HG02759 (cell line): ENCODE data around the gene ARL15.

Source experiments
- ATAC-seq: cut with Tn5 transposase; IDR thresholded peaks from one replicate; pipeline ENCODE4 v1.9.1; 2021; ENCODE audit warnings: mild to moderate bottlenecking, moderate library complexity; ENCODE audit not compliant: unreplicated experiment

ARL15 gene

DNA sequence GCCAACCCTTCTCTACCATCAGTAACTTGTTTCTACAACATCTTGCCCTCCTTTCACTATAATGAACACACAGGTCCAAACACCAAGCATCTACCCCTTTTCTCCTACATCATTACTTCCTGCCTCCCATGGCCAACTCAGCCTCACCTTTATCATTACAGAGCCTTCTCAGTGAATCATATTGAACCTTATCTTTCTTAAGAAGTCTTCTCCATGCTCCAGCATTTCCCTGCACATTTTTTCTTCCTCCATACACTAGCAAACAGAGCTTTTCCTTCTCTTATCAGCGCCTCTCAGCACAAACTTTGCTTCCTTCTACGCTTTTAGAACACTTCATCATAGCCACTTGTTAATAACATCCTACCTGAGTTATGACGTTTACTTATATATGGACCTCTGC, 148.2 kb downstream of the ARL15 start:
- no peak for ATAC-seq

- ATAC-seq = no peak
These were observed 150.0 kb downstream of the ARL15 start for GRCh38 chr5:54160329-54160728.

DNA sequence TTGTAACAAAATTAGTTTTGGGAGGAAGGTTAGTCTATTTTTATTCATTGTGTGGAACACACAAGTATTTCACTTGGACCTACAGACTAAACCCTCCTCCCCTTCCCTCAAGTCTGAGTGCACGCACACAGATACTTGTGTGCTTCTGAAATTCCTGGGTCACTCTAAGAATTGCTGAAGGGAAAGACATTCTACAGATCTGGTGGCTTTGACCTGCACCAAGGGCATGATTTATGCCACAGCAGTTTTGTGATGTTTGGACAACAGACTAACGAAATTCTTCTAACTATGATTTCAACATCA, 150.5 kb downstream of the ARL15 start:
- no peak for ATAC-seq

- ATAC-seq = peak; percentile 60
These were observed 151.1 kb downstream of the ARL15 start for GRCh38 chr5:54159153-54159892.

- no peak for ATAC-seq
These were observed 153.8 kb downstream of the ARL15 start for GRCh38 chr5:54156577-54156976.

DNA sequence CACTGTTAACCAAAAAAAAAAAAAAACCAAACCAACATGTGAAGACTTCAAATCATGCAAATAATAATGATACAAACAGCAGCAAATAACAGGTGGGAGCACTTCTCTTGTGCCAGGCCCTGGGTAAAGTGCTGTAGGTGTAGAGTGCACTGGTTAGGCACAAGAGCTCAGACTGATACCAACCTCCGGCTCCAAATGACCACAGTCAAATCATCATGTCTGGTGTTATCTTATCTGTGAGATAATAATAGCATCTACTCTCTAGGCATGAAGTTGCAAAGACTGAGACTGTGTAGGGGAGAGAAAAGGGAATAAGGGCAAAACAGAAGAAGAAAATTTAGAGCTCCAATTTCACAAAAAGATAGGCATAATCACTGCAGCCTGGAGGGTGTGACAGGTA, 159.5 kb downstream of the ARL15 start:
- no peak for ATAC-seq

DNA sequence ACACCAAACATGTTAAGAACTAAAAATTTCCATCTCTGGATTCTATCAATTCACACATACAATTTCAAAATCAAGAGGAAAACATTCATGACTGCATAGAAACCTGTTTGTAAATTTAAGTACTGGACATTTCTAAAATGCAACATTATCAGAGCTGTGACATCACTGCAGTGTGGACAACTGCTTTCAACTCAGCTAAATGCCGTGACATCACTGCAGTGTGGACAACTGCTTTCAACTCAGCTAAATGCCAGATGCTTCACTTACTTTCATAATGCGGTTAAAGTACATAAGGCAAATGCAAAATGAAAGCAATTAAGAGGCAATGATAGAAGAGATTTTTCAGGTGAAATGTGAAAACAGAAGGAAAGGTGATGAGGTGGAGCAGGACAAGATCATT, 161.5 kb downstream of the ARL15 start:
- no peak for ATAC-seq

GRCh38 chr5:54148067-54148845, 162.1 kb downstream of the ARL15 start:
- ATAC-seq = no peak

- ATAC-seq = no peak
These were observed 163.5 kb downstream of the ARL15 start for GRCh38 chr5:54146916-54147315.

DNA sequence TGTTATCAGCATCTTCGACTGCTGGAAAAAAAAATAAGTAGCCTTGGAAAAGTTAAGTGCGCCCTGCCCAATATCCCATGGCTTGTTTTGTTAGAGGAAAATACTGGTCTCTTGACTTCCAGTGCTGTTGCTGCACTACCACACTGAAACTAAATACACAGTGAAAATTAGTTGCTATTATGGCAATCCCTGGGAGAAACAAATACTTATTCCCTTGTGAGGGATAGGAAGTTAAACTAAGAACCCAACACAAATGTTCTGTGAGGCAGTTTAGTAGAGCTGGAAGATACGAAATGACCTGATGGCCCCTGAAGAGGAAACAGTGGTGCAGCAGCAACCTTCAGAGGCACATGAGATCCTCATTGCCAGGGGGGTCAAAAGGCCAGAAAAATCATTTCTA, 164.0 kb downstream of the ARL15 start:
- no peak for ATAC-seq

DNA sequence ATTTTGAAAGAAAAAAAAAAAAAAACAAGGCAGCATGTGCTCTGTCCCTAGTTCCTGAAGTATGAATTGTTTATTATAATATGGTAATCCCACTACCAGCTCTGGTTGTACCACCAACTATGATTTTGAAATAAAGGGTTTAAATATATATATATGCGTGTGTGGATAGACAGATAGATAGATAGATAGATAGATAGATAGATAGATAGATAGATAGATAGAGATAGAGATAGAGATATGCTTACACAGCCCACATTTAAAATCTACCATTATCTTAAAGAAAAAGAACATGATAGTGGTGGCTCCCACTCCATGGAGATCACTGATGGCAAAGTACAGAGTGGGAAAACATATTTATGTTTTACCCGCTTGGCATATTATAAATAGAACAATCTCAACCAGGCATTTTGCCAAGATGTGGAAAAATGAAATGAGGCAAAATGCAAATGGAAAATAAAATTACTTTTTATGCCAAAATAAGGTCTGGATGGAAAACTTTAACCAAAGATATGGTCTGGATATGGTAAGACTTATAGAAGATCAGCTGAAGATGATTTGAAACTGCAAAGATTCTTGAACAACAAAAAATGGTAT, 170.0 kb downstream of the ARL15 start:
- ATAC-seq = no peak

DNA sequence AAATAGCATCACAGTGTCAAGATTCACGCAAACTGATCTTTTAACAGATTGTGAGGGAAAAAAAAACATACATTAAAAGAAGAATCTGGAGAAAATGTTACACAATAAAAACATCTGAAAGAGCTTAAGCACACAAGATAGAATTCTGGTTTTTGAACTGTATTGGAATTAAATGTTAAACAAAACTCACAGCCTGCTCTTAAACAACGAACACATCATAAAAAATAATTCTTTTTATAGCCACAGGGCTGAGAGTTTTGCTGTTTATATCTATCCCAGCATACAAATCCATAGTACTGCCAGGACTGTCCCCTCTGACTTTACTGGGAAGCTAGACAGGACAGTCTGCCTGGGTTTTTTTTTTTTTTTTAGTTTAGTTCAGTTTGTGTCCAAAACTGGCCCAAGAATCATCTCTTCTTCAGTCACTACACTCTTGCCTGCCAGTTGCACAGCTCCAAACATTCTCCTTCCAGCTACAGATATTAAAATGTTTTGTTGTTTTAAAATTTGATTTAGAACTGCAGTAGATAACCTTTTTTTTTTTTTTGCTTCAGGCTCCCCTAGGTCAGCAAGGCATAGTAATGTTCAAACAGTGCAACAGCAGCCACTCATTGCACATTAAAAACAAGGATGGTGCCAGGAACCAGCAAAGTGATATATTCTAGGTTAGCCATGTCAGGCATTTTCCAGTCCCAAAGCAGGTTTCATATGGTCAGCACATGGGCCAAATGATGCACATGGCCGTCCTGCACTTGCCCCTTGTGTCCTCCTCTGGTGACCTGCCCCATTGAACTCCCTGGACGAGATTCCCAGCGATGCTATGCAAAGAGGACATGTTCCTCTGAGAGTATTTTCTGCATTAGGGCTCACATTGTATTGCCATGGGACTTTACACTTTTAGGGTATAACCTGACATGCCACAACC, 173.6 kb downstream of the ARL15 start:
- no peak for ATAC-seq

GRCh38 chr5:54135042-54135441, 175.3 kb downstream of the ARL15 start:
- ATAC-seq = no peak

DNA sequence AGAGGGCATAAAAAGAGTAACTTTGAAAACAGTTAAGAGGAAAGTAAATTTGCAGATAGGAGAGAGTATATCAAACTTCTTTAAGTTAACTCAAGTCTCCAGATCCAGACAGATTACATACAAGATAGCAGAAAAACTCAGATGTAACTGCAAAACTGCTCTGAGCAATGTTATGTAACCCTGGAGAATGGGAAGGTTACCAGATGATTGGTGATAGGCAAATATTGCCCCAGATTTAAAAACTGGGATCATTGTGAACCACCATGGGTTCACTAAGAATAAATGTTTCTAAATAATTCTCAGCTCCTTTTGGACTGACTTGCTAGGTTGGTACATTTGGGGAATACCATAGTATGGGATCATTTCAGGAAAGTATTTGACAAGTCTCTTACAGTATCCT, 176.5 kb downstream of the ARL15 start:
- ATAC-seq = no peak

DNA sequence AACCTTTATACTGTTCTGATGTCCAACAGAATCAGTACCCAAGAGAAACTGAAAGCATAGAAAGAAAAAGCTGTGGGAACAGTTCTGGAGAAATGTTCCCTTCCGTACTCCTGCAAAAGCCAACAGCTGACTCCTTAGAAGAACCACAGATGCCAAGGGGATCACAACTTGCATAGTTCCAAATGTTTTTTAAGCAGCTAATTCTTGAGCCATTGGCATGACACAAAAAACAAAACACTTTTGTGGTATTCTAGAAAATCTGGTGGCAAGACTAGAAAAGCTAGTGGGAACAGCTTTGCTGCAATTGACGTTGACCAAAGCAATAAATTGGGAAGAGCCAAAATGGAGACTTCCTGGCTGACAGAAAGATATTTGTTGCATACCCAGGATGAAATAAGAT, 189.9 kb downstream of the ARL15 start:
- ATAC-seq = no peak

DNA sequence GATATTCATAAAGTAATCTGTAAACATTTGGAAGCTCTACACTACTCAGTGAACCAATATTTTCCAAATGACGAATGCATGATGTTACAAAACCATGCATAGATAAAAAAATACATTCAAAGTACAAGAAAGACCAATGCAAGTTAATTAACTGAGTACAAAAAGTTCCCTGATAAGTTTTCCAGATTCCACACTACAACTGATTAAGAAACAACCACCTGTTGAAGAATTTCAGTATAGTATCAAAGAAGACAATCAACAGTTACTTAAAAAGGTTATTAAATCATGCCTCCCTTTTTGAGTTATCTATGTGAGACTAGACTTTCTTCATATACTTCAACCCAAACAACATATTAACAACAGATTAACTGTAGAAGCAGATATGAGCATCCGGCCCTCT, 192.4 kb downstream of the ARL15 start:
- ATAC-seq = no peak

GRCh38 chr5:54115735-54116403, 194.5 kb downstream of the ARL15 start:
- no peak for ATAC-seq

- no peak for ATAC-seq
These were observed 197.3 kb downstream of the ARL15 start for GRCh38 chr5:54113060-54113459.

DNA sequence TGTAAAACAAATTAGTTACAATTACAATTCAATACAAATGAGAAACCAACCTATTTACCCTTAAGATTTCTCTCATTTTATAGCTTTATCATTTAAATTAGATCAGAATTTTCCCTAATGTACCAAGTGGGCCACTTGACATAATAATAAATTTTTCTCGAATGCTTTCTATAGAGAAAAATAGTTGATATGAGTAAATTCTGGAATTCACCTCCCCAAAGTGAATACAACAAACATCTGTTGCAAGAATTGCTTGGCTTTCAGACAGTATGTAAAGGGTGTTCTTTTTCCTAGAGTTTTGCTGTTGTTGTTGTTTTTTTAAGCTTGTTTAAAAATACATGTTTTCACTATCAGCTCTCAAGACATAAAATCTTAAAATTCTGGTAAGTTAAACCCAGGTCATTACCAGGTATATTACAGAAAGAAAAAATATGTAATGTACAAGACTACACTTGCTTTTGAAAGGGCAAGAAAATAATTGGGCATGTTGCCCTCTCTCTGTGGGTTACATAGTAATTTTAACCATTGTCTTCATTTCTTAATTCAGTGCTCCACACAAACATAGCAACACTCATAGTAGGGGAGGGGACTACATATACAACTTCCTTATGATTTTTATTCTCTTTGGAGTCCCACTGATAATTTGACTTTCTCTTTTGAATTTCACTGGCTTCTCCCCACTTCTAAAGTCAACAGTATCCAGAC, 200.6 kb downstream of the ARL15 start:
- ATAC-seq = no peak

DNA sequence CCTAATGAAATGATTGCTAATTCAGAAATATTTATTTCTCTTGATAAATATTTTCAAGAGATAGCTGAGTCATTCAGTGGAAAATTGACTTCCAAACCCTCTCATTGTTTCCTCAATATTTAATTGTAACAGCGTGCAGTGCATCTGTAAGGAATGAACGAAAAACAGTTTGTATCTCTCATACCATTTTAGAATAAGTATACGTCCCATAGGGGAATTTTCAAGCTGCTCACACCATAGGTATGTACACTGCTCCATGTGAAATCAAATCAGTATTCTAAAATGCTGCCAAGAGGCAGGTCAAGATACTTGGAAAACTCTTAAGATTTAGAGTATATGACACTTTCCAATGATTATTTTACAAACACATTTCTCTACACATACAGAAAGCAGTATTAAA, 202.2 kb downstream of the ARL15 start:
- no peak for ATAC-seq
